Transverse colon (tissue), 4 donors: ENCODE measurements around the gene BAZ1A.

Source experiments
- POLR2AphosphoS5 ChIP-seq, 3 donors: sonication (generic); formaldehyde crosslinking; IDR thresholded peaks; one replicate each; pipeline ENCODE4 v1.6.1; 2016; ENCODE audit warnings: antibody characterized with exemption in 3 of 3
- TF ChIP-seq, protein P1 (sequence below), 5 experiments: fragments of 200-600 bp in 3 of 5; fragments of 450-650 bp in 2 of 5; sonication (generic) in 3 of 5; IDR thresholded peaks; 1 replicate in 2 of 5; 2 replicates in 3 of 5; pipeline ENCODE4 v1.5.1; 2016 to 2017; ENCODE audit warnings: antibody characterized with exemption in 5 of 5, inconsistent platforms in 3 of 5, mild to moderate bottlenecking in 2 of 5, moderate library complexity in 1 of 5

DNA sequence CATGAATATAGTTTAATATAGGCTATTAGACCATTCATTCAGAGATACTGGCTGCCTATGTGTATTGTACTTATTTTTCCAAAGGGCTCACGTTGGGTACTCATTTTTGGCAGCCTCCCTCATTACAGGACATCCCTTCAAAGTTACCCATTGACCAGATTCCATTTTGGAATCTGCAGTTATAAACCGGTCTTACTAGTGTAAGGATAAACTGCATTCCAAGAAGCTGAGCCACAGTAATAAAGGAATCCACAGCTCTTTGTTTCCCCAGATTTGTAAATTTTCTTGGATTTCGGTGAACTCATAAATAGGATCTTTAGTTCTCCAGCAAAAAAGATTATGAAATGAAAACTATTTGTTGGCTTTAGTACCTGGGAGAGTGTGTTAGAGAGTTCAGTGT, 141.9 kb downstream of the BAZ1A start:
- TF ChIP-seq, protein P1, sequence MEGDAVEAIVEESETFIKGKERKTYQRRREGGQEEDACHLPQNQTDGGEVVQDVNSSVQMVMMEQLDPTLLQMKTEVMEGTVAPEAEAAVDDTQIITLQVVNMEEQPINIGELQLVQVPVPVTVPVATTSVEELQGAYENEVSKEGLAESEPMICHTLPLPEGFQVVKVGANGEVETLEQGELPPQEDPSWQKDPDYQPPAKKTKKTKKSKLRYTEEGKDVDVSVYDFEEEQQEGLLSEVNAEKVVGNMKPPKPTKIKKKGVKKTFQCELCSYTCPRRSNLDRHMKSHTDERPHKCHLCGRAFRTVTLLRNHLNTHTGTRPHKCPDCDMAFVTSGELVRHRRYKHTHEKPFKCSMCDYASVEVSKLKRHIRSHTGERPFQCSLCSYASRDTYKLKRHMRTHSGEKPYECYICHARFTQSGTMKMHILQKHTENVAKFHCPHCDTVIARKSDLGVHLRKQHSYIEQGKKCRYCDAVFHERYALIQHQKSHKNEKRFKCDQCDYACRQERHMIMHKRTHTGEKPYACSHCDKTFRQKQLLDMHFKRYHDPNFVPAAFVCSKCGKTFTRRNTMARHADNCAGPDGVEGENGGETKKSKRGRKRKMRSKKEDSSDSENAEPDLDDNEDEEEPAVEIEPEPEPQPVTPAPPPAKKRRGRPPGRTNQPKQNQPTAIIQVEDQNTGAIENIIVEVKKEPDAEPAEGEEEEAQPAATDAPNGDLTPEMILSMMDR (IDR thresholded peaks at IDR 0.05), result no peak
- TF ChIP-seq POLR2AphosphoS5 (IDR thresholded peaks at IDR 0.05), result no peak
